GM23338 (cell line): ENCODE results near the gene EPHA3. TPM values are rescaled to one million over a fixed set of nuclear protein-coding genes. Genes with fewer than 3 reads are reported as not detected.

Experiments
- ATAC-seq: fragments of 200-7000 bp; cut with Tn5 transposase; 3 replicates; pipeline ENCODE4 v1.9.1; 2020
- DNase-seq: peaks from one replicate; pipeline ENCODE4 v3.0.0-alpha.2; 2015; ENCODE audit warnings: low spot score
- H2AFZ ChIP-seq: fragments of 200-600 bp; sonication (generic); 2 replicates; pipeline ENCODE4 v1.8.0; 2016; ENCODE audit warnings: antibody characterized with exemption, mild to moderate bottlenecking, moderate library complexity
- H3F3A ChIP-seq: fragments of 200-600 bp; sonication (generic); replicated peaks from 2 replicates; pipeline ENCODE4 v1.8.0; 2017; ENCODE audit warnings: antibody characterized with exemption, mixed run types, low read depth
- H3K27ac ChIP-seq: fragments of 200-600 bp; sonication (generic); 2 replicates; pipeline ENCODE4 v1.6.1; 2016; ENCODE audit warnings: low read depth
- H3K27me3 ChIP-seq: fragments of 200-600 bp; sonication (generic); 2 replicates; pipeline ENCODE4 v1.8.0; 2016; ENCODE audit warnings: mild to moderate bottlenecking, mixed run types, moderate library complexity; ENCODE audit not compliant: insufficient read depth
- H3K36me3 ChIP-seq: fragments of 200-600 bp; sonication (generic); 2 replicates; pipeline ENCODE4 v1.8.0; 2016; ENCODE audit warnings: mild to moderate bottlenecking; ENCODE audit not compliant: insufficient read depth
- H3K4me1 ChIP-seq: fragments of 200-600 bp; sonication (generic); 2 replicates; pipeline ENCODE4 v1.8.0; 2016; ENCODE audit warnings: mild to moderate bottlenecking, moderate library complexity; ENCODE audit not compliant: insufficient read depth
- H3K4me2 ChIP-seq: fragments of 200-600 bp; sonication (generic); 2 replicates; pipeline ENCODE4 v1.7.1; 2017; ENCODE audit warnings: mixed run types
- H3K4me3 ChIP-seq: fragments of 200-600 bp; sonication (generic); 2 replicates; pipeline ENCODE4 v1.6.1; 2016; ENCODE audit warnings: mixed run types
- H3K79me2 ChIP-seq: fragments of 200-600 bp; sonication (generic); replicated peaks from 2 replicates; pipeline ENCODE4 v1.8.0; 2017; ENCODE audit warnings: mild to moderate bottlenecking; ENCODE audit not compliant: insufficient read depth
- H3K9me2 ChIP-seq: fragments of 200-600 bp; sonication (generic); 2 replicates; pipeline ENCODE4 v1.8.0; 2017; ENCODE audit not compliant: insufficient read depth
- H4K20me1 ChIP-seq: fragments of 200-600 bp; sonication (generic); replicated peaks from 2 replicates; pipeline ENCODE4 v1.8.0; 2017; ENCODE audit warnings: mild to moderate bottlenecking; ENCODE audit not compliant: insufficient read depth
- H3K27ac Mint-ChIP-seq: 2 replicates; pipeline ENCODE4 v1.8.0; 2020; ENCODE audit warnings: inconsistent platforms, mild to moderate bottlenecking, moderate library complexity, mixed read lengths
- H3K27me3 Mint-ChIP-seq: 3 replicates; pipeline ENCODE4 v1.8.0; 2022; ENCODE audit warnings: low read depth, mild to moderate bottlenecking, moderate library complexity, mixed read lengths, inconsistent platforms; ENCODE audit not compliant: insufficient read depth, poor library complexity
- H3K36me3 Mint-ChIP-seq: 3 replicates; pipeline ENCODE4 v1.8.0; 2021; ENCODE audit warnings: low read depth, mild to moderate bottlenecking, inconsistent platforms, moderate library complexity, mixed read lengths
- H3K4me1 Mint-ChIP-seq: 3 replicates; pipeline ENCODE4 v1.8.0; 2020; ENCODE audit warnings: mild to moderate bottlenecking, inconsistent platforms, mixed read lengths
- H3K4me3 Mint-ChIP-seq: 3 replicates; pipeline ENCODE4 v1.8.0; 2021; ENCODE audit warnings: moderate library complexity, mild to moderate bottlenecking, inconsistent platforms, mixed read lengths
- H3K9me3 Mint-ChIP-seq: 3 replicates; pipeline ENCODE4 v1.8.0; 2020; ENCODE audit warnings: moderate library complexity, mild to moderate bottlenecking, inconsistent platforms, mixed read lengths
- CREB1 ChIP-seq: fragments of 250-450 bp; sonication (Bioruptor Pico); IDR thresholded peaks from 2 replicates; pipeline ENCODE4 v1.5.0; 2020; ENCODE audit warnings: low read depth, mild to moderate bottlenecking, moderate library complexity
- CTCF ChIP-seq, 2 experiments: fragments of 200-600 bp in 1 of 2; sonication (generic) in 1 of 2; conservative IDR thresholded peaks; 2 replicates each; pipeline versions ENCODE4 v1.5.1 to v1.6.1; 2016 to 2017; ENCODE audit warnings: antibody characterized with exemption in 2 of 2, low read depth in 2 of 2, mild to moderate bottlenecking in 2 of 2, moderate library complexity in 1 of 2
- EZH2 ChIP-seq: fragments of 200-600 bp; sonication (generic); IDR thresholded peaks from one replicate; pipeline ENCODE4 v1.8.0; 2017; ENCODE audit warnings: antibody characterized with exemption, mild to moderate bottlenecking, low read depth; ENCODE audit not compliant: unreplicated experiment
- EZH2phosphoT487 ChIP-seq: fragments of 200-600 bp; sonication (generic); IDR thresholded peaks from one replicate; pipeline ENCODE4 v1.8.1; 2018; ENCODE audit warnings: antibody characterized with exemption; ENCODE audit not compliant: unreplicated experiment
- POLR2AphosphoS5 ChIP-seq: IDR thresholded peaks from 2 replicates; pipeline ENCODE4 v1.6.1; 2016; ENCODE audit warnings: antibody characterized with exemption, low read depth
- REST ChIP-seq: IDR thresholded peaks from one replicate; pipeline ENCODE4 v1.6.1; 2018; ENCODE audit warnings: antibody characterized with exemption; ENCODE audit not compliant: unreplicated experiment
- ZNF114 ChIP-seq: fragments of 250-450 bp; sonication (Bioruptor Pico); IDR thresholded peaks from 2 replicates; pipeline ENCODE4 v1.5.0; 2020; ENCODE audit warnings: mild to moderate bottlenecking, moderate library complexity
- polyA plus RNA-seq: library from polyadenylated mRNA; unstranded; fragments of >200 nt; fragmentation: Nextera tagmentation; extraction: Ambion mirVana; gene quantifications from 2 replicates; pipeline ENCODE4 v1.2.1, GENCODE V29; 2016
- total RNA-seq: library from RNA; depleted of rRNA; stranded (reverse); fragments of >200 nt; shearing (Covaris generic); gene quantifications from 2 replicates; pipeline ENCODE4 v1.2.3, GENCODE V29; 2014
- TF ChIP-seq, protein P1 (sequence below): IDR thresholded peaks from 2 replicates; pipeline ENCODE4 v1.6.1; 2016; ENCODE audit warnings: antibody characterized with exemption

Gene EPHA3
- total and polyA plus RNA-seq, 2 experiments from 2014 or later: 0.05 to 0.21 TPM

- H3K4me1 Mint-ChIP-seq: peaks cover 4% of the 10 kb centered on the region; the same call in 2 of the 3 replicates
- Histone ChIP-seq H3K27ac (no peak overlapping the region), H3K4me2 (no peak overlapping the region)
These were observed 48.1 kb upstream of the EPHA3 start for GRCh38 chr3:89059211-89059925.

More at GRCh38 chr3:89059211-89059925, 48.1 kb upstream of the EPHA3 start:
- no peaks in the 10 kb centered on the region for H3K36me3 ChIP-seq
- no peak overlapping the region for H3K4me3 ChIP-seq
- no peak overlapping the region; the same call in 1 of the 2 replicates for H2AFZ ChIP-seq
- Mint-ChIP-seq H3K27ac (no peak overlapping the region), H3K27me3 (no peaks in the 10 kb centered on the region), H3K36me3 (no peaks in the 10 kb centered on the region), H3K9me3 (no peaks in the 10 kb centered on the region), H3K4me3 (no peak overlapping the region)
- no peaks in the 10 kb centered on the region for H4K20me1 ChIP-seq
- H3K79me2 ChIP-seq: no peaks in the 10 kb centered on the region
- no peak for DNase-seq
- no peak for ATAC-seq
- H3F3A ChIP-seq: no peaks in the 10 kb centered on the region
- H3K9me2 ChIP-seq: no peaks in the 10 kb centered on the region
- no peak for TF ChIP-seq POLR2AphosphoS5
- no peak for TF ChIP-seq ZNF114 (CRISPR knock-in tag)
- TF ChIP-seq REST: no peak
- no peak for TF ChIP-seq CREB1 (CRISPR knock-in tag)
- TF ChIP-seq EZH2phosphoT487: no peak
- TF ChIP-seq, protein P1, sequence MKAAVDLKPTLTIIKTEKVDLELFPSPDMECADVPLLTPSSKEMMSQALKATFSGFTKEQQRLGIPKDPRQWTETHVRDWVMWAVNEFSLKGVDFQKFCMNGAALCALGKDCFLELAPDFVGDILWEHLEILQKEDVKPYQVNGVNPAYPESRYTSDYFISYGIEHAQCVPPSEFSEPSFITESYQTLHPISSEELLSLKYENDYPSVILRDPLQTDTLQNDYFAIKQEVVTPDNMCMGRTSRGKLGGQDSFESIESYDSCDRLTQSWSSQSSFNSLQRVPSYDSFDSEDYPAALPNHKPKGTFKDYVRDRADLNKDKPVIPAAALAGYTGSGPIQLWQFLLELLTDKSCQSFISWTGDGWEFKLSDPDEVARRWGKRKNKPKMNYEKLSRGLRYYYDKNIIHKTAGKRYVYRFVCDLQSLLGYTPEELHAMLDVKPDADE: no peak
- no peak for TF ChIP-seq CTCF (conservative IDR thresholded peaks at IDR 0.05; ENCODE audit: low read depth in 2 of 2)
- no peak for TF ChIP-seq EZH2
- no peaks in the 10 kb centered on the region for H3K27me3 ChIP-seq
- H3K4me1 ChIP-seq: no peaks in the 10 kb centered on the region; the same call in 1 of the 2 replicates
